ENCODE data around the gene RNF166. TPM values are rescaled to one million over a fixed set of nuclear protein-coding genes. Genes with fewer than 3 reads are reported as not detected.

The RNF166 gene
- polyA plus RNA-seq, 1 experiment = 6.8 TPM

DNA sequence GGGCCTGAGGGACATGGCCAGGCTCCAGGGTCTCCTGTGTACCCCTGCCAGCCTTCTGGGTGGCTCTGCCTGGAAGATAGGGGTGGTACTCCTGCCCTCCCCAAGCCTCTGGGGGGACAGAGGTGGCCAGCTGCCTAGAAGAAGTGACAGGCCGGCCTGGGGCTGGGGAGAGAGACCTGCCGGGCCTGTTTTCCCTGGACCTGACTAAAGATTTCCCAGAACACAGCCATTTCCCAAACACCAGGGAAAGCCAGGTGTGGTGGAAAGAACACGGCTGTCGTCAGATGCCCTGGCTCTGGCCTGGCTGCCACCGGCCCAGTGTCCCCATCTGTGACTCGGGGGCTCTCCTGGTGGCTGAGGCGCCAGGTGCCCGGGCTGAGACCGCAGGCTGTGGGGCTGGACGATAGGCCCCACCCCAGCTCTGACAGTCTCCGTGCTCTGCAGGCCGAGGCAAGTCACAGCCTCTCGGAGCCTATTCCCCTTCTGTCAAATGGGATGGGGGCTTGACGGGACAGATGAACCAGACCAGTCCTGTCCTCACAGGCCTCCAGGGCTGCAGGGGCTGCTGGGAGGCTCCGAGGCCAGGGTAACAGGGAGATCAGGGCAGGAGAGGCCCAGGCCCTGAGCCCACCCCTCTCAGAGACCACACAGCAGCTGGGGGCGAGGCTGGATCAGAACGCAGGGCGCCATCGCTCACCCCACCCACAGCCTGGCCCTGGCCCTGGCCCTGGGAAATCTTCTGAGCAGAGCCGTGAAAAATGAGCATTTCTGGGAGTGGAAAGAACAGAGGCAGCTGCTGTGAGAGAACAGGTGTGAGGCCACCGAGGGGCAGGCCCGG is 33.1 kb upstream of the RNF166 start:
- ChIA-PET CTCF (interaction anchor here (0.6 kb wide), 1 partner anchor 59 kb away, joined by 4 read pairs; no protein-coding TSS in a partner anchor), POLR2A (no interaction called here)
- no peaks in the 10 kb centered on the region; the same call in 1 of the 2 replicates for H3K9me3 ChIP-seq (ENCODE audit: control insufficient read depth, insufficient read depth, low read length)
- H3K27me3 ChIP-seq (ENCODE audit: control insufficient read depth, insufficient read depth, low read length) = no peaks in the 10 kb centered on the region
- TF ChIP-seq, protein P1, sequence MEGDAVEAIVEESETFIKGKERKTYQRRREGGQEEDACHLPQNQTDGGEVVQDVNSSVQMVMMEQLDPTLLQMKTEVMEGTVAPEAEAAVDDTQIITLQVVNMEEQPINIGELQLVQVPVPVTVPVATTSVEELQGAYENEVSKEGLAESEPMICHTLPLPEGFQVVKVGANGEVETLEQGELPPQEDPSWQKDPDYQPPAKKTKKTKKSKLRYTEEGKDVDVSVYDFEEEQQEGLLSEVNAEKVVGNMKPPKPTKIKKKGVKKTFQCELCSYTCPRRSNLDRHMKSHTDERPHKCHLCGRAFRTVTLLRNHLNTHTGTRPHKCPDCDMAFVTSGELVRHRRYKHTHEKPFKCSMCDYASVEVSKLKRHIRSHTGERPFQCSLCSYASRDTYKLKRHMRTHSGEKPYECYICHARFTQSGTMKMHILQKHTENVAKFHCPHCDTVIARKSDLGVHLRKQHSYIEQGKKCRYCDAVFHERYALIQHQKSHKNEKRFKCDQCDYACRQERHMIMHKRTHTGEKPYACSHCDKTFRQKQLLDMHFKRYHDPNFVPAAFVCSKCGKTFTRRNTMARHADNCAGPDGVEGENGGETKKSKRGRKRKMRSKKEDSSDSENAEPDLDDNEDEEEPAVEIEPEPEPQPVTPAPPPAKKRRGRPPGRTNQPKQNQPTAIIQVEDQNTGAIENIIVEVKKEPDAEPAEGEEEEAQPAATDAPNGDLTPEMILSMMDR (IDR thresholded peaks at IDR 0.05; ENCODE audit: low read depth, low read length) = no peak
- H3K27ac ChIP-seq (ENCODE audit: low read depth, low read length) = no peak overlapping the region
- no peak for DNase-seq (ENCODE audit: low read depth, low spot score)
- H3K4me3 ChIP-seq (ENCODE audit: low read depth, low read length) = no peak overlapping the region

DNA sequence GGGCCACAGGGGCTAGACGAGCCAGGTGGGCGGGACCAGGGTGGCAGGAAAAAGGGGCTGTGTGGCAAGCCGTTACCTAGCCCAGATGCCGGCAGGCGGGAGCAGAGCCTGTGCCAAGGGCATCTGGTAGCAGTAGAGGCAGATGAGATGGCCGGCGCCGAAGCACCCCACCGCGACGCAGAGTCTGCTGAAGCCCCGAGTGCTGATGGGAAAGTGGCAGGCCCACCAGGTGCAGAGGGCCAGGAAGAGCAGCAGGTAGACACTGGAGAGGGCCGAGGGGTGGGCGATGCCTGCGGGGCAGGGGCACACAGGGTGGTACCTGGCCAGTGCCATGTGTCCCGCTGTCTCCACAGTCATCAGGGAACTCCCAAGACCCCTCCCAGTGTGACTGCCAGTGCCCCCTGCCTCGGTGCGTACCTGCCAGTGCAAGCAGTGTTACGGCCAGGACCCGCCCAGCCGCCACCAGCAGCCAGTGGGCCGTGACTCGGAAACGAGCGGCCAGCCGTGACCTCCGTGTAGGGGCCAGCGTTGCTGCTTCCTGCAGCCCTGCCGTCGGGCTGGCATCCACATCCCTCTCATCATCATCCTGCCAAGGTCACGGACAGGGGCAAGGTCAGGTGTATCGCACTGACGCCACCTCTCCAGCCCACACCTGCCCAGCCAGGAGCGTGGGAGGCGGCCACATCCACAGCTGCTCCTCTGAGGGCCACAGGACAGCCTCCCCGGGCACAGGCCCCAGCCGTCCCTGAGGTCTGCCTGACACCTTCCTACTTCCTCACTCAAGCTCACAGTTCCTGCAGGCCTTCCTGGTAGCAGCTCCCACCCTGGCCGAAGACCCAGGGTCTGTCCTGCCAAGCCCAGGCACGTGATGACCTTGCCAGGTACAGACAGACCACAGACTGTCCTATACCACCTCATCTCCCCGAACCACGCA is 32.2 kb upstream of the RNF166 start:
- DNase-seq (ENCODE audit: low read depth, low spot score) = no peak
- Histone ChIP-seq H3K27ac (ENCODE audit: low read depth, low read length) (no peak overlapping the region), H3K27me3 (ENCODE audit: control insufficient read depth, insufficient read depth, low read length) (no peaks in the 10 kb centered on the region), H3K4me3 (ENCODE audit: low read depth, low read length) (no peak overlapping the region), H3K9me3 (ENCODE audit: control insufficient read depth, insufficient read depth, low read length) (no peaks in the 10 kb centered on the region; the same call in 1 of the 2 replicates)
- POLR2A ChIA-PET = interaction anchor here (1.0 to 1.3 kb wide), 2 partner anchors 32 to 34 kb away, joined by 3 to 5 read pairs; no protein-coding TSS in a partner anchor
- TF ChIP-seq, protein P1 (IDR thresholded peaks at IDR 0.05; ENCODE audit: low read depth, low read length) = no peak
- CTCF ChIA-PET = interaction anchor here (0.7 to 2.0 kb wide), 15 partner anchors 8 to 417 kb away, joined by 3 to 21 read pairs (median 7); no protein-coding TSS in a partner anchor

DNA sequence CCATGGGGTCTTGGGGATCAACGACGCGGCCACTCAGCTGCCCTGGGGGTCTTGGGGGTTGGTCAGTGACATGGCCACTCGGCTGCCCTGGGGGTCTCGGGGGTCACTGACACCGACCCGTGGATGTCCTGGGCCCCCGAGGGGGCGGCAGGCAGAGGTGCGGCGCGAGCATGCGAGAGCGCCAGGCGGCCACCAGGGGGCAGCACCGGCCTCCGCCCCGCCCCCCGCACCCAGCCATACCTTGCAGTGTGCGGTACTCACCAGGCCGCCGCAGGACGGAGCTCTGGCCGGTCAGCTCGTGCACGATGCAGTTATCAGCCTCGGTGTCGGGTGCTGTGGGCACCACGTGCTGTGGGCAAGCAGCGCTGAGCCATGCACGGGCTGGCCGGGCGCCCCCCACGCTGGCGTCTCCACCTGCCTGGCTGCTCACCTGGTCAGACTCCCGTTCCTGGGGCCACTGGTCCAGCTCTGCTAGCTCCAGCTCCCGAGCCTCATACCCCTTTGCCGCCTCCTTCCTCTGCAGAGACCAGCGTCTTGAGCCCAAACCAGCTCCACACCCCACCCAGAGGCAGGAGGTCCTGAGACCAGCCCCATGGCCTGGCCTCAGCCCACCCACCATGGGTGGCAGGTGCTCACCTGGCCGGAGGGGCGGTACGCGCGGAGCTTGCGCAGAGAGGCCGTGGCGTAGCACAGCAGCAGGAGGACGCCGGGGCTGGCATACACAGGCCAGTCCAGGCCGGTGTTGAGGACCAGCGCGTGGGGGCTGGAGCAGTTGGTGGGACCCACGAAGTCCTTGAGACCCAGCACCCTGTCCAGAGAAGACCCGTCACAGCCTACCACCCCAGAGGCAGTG is 31.3 kb upstream of the RNF166 start:
- peak; percentile 29 for DNase-seq (ENCODE audit: low read depth, low spot score)
- H3K9me3 ChIP-seq (ENCODE audit: control insufficient read depth, insufficient read depth, low read length) = no peaks in the 10 kb centered on the region; the same call in 1 of the 2 replicates
- TF ChIP-seq, protein P1 (IDR thresholded peaks at IDR 0.05; ENCODE audit: low read depth, low read length) = peak; percentile 73
- H3K4me3 ChIP-seq (ENCODE audit: low read depth, low read length) = no peak overlapping the region
- POLR2A ChIA-PET = interaction anchor here (0.5 to 1.3 kb wide), 8 partner anchors 22 to 66 kb away, joined by 3 to 6 read pairs (median 4); partner anchors contain the start of gene PIEZO1
- H3K27ac ChIP-seq (ENCODE audit: low read depth, low read length) = peak overlapping the region; percentile 21
- CTCF ChIA-PET = interaction anchor here (0.6 to 2.8 kb wide), 45 partner anchors 9 to 1277 kb away, joined by 3 to 21 read pairs (median 5); partner anchors contain the start of genes APRT, MVD and PIEZO1
- no peaks in the 10 kb centered on the region for H3K27me3 ChIP-seq (ENCODE audit: control insufficient read depth, insufficient read depth, low read length)

DNA sequence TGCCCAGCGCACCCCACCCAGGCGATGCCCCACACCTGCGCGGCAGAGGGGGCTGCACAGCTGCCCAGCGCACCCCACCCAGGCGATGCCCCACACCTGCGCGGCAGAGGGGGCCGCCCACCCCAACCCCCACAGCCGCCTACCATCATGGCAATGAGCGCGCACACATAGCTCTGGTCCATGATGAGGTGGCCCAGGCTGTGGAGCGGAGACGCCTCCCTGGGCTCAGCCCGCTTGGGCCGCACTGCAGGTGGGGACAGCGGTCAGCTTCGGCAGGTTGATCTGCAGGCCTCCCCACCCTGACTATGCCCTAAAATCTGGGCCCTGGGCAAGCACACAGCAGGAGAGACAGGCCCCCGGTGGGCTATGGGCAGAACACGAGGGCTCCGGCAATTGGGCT is 30.3 kb upstream of the RNF166 start:
- ChIA-PET CTCF (interaction anchor here (0.5 to 2.8 kb wide), 19 partner anchors 10 to 1314 kb away, joined by 3 to 21 read pairs (median 8); partner anchors contain the start of gene PIEZO1), POLR2A (interaction anchor here (1.2 kb wide), 2 partner anchors 47 to 49 kb away, joined by 5 to 6 read pairs; partner anchors contain the start of gene PIEZO1)
- Histone ChIP-seq H3K27me3 (ENCODE audit: control insufficient read depth, insufficient read depth, low read length) (no peaks in the 10 kb centered on the region), H3K27ac (ENCODE audit: low read depth, low read length) (no peak overlapping the region), H3K4me3 (ENCODE audit: low read depth, low read length) (no peak overlapping the region), H3K9me3 (ENCODE audit: control insufficient read depth, insufficient read depth, low read length) (no peaks in the 10 kb centered on the region; the same call in 1 of the 2 replicates)
- DNase-seq (ENCODE audit: low read depth, low spot score) = no peak
- TF ChIP-seq, protein P1 (IDR thresholded peaks at IDR 0.05; ENCODE audit: low read depth, low read length) = no peak
